GM19099 (cell line): ENCODE data around the gene TMEM222.

ENCODE experiments used
- POLR2A ChIP-seq: IDR thresholded peaks from 3 replicates; pipeline ENCODE4 v1.6.1; 2011; ENCODE audit warnings: low read depth; ENCODE audit not compliant: insufficient read length; ENCODE audit errors: extremely low read depth

The TMEM222 gene

GRCh38 chr1:27348861-27349783, 27.2 kb downstream of the TMEM222 start:
- no peak for TF ChIP-seq POLR2A

- no peak for TF ChIP-seq POLR2A
These were observed 28.1 kb downstream of the TMEM222 start for GRCh38 chr1:27349784-27350662.

GRCh38 chr1:27350663-27351540, 28.9 kb downstream of the TMEM222 start:
- TF ChIP-seq POLR2A = no peak

DNA sequence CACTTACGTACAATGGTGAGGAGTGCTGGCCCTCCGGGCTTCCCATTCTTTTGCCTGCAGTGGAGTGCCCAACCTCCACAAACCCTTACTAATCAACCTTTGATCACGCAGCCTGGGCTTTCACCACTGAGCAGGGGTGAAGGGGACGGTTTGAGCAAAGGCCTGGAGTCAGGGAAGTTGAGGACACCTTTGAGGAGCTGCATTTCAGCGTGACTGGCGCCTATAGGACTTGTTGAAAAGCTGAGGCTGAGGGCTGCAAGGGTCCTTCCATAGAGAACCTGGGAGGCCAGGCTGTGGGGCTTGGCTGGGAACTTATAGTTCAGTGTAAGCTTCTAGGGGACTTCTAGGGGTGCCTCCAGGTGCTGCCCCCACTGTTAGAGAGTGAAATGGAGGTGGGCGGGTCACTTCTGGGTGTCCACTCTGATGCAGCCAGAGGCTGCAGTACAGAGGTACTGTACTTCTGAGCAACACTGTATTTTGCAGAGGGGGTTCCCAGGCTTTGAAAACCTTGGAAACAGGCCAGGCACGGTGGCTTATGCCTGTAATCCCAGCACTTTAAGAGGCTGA, 29.7 kb downstream of the TMEM222 start:
- TF ChIP-seq POLR2A = no peak

GRCh38 chr1:27353166-27353565, 31.2 kb downstream of the TMEM222 start:
- TF ChIP-seq POLR2A = no peak

- no peak for TF ChIP-seq POLR2A
These were observed 31.7 kb downstream of the TMEM222 start for GRCh38 chr1:27353629-27354028.

GRCh38 chr1:27355683-27356082, 33.7 kb downstream of the TMEM222 start:
- no peak for TF ChIP-seq POLR2A

GRCh38 chr1:27356277-27356618, 34.3 kb downstream of the TMEM222 start:
- no peak for TF ChIP-seq POLR2A

DNA sequence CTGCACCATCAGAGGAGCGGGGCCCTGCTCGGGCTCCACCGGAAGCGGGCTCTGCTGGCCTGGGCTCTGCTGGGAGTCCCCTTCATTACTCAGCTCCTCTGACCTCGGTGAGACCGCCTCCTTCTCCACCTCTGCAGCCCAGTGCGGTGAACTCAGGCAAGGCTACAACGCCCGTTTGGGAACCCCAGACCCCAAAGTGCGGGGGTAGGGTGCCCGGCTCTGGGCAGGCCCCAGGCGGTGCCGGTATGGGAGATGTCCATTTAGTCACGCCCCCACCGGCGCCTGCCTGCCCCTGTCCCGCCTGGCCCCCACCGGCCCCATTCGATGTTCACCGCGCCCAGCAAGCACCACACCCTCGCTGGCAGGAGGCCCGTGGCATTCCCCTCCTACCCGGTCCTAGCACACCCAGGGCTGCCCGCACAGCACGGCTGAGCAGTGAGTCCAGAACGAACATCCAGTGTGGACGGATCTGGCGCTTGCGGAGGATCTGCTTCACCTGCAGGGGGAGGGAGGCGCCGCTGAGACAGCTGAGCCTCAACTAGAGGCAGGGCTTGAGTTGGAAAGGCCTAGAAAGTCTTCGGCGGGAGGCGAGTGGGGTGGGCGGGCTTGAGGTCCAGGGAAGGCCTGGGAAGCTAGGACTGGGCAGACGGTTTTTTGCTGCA, 34.8 kb downstream of the TMEM222 start:
- no peak for TF ChIP-seq POLR2A

GRCh38 chr1:27357281-27358037, 35.5 kb downstream of the TMEM222 start:
- TF ChIP-seq POLR2A = no peak

- no peak for TF ChIP-seq POLR2A
These were observed 36.3 kb downstream of the TMEM222 start for GRCh38 chr1:27358038-27358927.

DNA sequence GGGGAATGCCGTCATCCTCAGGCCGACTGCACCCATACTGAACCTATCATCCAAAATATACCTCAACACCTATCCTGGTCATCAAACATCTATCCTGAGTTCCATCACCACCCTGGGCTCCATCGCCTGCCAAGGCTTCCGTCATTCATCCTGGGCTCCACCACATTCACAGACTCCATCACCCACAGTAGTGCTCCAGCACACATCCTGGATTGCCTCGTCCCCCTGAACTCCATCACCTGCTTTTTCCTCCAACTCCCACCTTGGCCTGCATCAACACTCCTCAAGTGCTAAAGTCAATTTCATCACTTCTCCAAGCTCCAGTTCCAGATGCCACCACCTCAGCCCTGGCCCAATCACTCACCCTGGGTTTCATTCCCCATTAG, 37.0 kb downstream of the TMEM222 start:
- no peak for TF ChIP-seq POLR2A

DNA sequence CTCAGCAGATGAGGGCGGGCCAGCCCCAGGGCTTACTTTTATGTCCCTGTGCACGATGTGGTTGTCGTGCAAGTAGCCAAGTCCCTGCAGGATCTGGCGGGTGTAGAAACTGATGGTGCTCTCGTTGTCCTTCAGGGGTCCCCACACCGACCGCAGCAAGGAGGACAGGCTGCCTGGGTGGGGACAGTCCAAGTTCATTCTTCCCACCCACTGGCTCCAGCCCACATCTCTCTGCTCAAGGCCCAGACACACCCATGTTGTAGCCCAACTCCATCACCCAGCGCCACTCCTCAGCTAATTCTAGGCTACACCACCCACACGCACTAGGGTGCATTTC, 37.8 kb downstream of the TMEM222 start:
- no peak for TF ChIP-seq POLR2A
